Measurements from ENCODE around the gene DEPDC5. TPM values are rescaled to one million over a fixed set of nuclear protein-coding genes. Genes with fewer than 3 reads are reported as not detected.
A peak's percentile ranks its signal among the peaks of the same experiment; 100 is the strongest.
"Not testable (repeated sequence)": the region's sequence is repeated elsewhere in the genome, so short reads cannot be mapped to it uniquely, and the experiment has no call there.

DEPDC5 gene
- total RNA-seq, 4 donors from 2014 or later, result 25.9 to 86.4 (median 45.6) TPM

DNA sequence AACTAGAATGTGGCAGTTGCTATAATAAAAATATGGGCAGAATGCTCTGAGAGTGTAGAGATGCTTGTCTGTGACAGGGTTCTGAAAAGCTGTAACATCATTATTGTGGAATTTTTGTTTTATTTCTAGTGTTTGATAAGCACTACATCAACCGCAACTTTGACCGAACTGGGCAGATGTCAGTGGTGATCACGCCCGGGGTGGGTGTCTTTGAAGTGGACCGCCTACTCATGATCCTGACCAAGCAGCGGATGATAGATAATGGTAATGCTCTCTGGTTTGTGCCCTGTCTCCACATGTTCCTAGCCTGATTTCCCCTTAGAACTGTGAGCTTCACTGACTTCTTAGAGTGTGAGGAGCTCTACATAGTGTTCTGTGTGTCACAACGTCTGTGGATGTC is 48.8 kb downstream of the DEPDC5 start:
- H3K27ac ChIP-seq, result no peak overlapping the region
- no peak for DNase-seq
- no peaks in the 10 kb centered on the region for H3K9me3 ChIP-seq
- intact Hi-C loops (cut with DNase I; ENCODE audit: low total_unique reads) (no loop called here), in situ Hi-C loops (cut with MboI; ENCODE audit: low pct_ligation_motif_present in 1 of 4, low pct_unique_long_range_greater_than_20kb in 1 of 4, low sequenced_read_pairs in 3 of 4) (no loop called here)
- no peaks in the 10 kb centered on the region for H3K4me1 ChIP-seq
- peaks cover 0 to 90% (median 26%) of the 10 kb centered on the region in 4 donors for H3K36me3 ChIP-seq
- no peak overlapping the region for H3K4me3 ChIP-seq
- H3K27me3 ChIP-seq, result no peaks in the 10 kb centered on the region
- TF ChIP-seq POLR2AphosphoS5 (IDR thresholded peaks at IDR 0.05) (no peak), POLR2A (IDR thresholded peaks at IDR 0.05) (no peak), EP300 (IDR thresholded peaks at IDR 0.05; ENCODE audit: low read depth) (no peak)
- TF ChIP-seq, protein P1, sequence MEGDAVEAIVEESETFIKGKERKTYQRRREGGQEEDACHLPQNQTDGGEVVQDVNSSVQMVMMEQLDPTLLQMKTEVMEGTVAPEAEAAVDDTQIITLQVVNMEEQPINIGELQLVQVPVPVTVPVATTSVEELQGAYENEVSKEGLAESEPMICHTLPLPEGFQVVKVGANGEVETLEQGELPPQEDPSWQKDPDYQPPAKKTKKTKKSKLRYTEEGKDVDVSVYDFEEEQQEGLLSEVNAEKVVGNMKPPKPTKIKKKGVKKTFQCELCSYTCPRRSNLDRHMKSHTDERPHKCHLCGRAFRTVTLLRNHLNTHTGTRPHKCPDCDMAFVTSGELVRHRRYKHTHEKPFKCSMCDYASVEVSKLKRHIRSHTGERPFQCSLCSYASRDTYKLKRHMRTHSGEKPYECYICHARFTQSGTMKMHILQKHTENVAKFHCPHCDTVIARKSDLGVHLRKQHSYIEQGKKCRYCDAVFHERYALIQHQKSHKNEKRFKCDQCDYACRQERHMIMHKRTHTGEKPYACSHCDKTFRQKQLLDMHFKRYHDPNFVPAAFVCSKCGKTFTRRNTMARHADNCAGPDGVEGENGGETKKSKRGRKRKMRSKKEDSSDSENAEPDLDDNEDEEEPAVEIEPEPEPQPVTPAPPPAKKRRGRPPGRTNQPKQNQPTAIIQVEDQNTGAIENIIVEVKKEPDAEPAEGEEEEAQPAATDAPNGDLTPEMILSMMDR (IDR thresholded peaks at IDR 0.05), result no peak
- 95 to 96% methylated on average over 4 to 7 of the region's 7 CpGs for WGBS, 2 donors (ENCODE audit: low coverage in 1 of 2)

DNA sequence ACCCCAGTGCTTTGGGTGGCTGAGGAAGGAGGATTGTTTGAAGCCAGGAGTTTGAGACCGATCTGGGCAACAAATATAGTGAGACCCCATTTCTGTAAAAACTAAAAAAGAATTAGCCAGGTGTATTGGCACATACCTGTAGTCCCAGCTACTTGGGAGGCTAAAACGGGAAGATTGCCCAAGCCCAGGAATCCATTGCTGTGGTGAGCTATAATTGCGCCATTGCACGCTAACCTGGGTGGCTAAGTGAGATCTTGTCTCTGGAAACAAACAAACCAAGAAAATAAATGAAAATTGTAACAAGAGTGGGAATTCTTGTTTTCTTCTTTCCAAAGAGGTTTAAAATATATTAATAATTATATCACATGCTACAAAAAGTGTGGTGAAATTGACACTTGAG is 52.9 kb downstream of the DEPDC5 start:
- Histone ChIP-seq H3K9me3 (no peaks in the 10 kb centered on the region), H3K4me3 (no peak overlapping the region), H3K4me1 (no peaks in the 10 kb centered on the region), H3K27ac (no peak overlapping the region), H3K27me3 (no peaks in the 10 kb centered on the region), H3K36me3 (peaks cover 0 to 81% (median 36%) of the 10 kb centered on the region in 4 donors)
- in situ Hi-C loops (cut with MboI; ENCODE audit: low pct_ligation_motif_present in 1 of 4, low pct_unique_long_range_greater_than_20kb in 1 of 4, low sequenced_read_pairs in 3 of 4) (no loop called here), intact Hi-C loops (cut with DNase I; ENCODE audit: low total_unique reads) (no loop called here)
- TF ChIP-seq, protein P1 (IDR thresholded peaks at IDR 0.05), result no peak
- no peak for TF ChIP-seq POLR2A (IDR thresholded peaks at IDR 0.05)
- TF ChIP-seq EP300 (IDR thresholded peaks at IDR 0.05; ENCODE audit: low read depth), result no peak
- no peak for TF ChIP-seq POLR2AphosphoS5 (IDR thresholded peaks at IDR 0.05)
- no peak for DNase-seq
- 95 to 97% methylated on average over 4 of the region's 4 CpGs for WGBS, 2 donors (ENCODE audit: low coverage in 1 of 2)

DNA sequence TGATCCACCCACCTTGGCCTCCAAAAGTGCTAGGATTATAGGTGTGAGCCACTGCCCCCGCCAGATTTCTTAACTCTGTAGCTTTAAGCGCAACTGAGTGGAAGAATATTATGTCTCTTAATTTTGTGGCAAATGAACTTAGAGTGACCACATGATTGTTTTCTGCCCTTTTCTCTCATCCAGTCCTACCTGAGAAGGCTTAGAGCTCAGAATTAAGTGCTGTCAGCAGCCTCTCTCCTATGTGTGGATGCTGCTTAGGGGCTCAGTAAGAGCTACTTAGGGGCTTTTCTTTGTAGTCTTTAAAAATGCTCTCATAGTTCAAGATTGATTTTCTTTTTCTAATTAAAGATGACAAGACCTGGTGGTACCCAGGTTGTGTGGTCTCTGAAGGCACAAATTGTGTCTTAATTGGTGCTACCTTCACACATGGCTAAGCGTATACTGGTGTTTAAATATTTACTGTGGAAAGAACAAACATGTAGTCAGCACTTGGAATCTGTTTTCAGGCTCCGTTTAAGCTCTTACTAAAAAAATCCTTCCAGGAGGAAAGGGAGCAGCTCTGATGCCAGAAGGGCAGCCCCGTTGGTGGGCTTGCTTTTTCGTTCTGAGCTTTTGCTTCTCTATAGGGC is 59.3 kb downstream of the DEPDC5 start:
- H3K27ac ChIP-seq, result no peak overlapping the region
- no peak overlapping the region for H3K4me3 ChIP-seq

DNA sequence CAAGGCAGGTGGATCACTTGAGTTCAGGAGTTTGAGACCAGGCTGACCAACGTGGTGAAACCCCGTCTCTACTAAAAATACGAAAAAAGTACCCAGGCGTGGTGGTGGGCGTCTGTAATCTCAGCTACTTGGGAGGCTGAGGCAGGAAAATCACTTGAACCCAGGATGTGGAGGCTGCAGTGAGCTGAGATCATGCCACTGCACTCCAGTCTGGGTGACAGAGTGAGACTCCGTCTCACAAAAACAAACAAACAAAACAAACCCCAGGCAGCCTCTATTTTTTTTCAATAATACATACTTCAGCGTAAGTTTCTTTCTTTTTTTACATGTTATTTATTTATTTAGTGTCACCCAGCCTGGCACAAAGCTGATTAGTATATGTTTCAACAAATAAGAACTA is 60.1 kb downstream of the DEPDC5 start:
- H3K27ac ChIP-seq; H3K4me3 ChIP-seq; in situ Hi-C loops (cut with MboI; ENCODE audit: low pct_ligation_motif_present in 1 of 4, low pct_unique_long_range_greater_than_20kb in 1 of 4, low sequenced_read_pairs in 3 of 4); H3K27me3 ChIP-seq; H3K9me3 ChIP-seq; DNase-seq; intact Hi-C loops (cut with DNase I; ENCODE audit: low total_unique reads); H3K4me1 ChIP-seq: not testable (repeated sequence)
- WGBS, 2 donors (ENCODE audit: low coverage in 1 of 2), result 94 to 96% methylated on average over 4 to 7 of the region's 7 CpGs
- H3K36me3 ChIP-seq, result peaks cover 0 to 50% (median 23%) of the 10 kb centered on the region in 4 donors

More for the DNA sequence above, 59.3 kb downstream of the DEPDC5 start:
- peaks cover 0 to 6% (median 2%) of the 10 kb centered on the region in 4 donors for H3K4me1 ChIP-seq
- intact Hi-C loops (cut with DNase I; ENCODE audit: low total_unique reads), result no loop called here
- 78 to 87% methylated on average over 4 to 6 of the region's 6 CpGs for WGBS, 2 donors (ENCODE audit: low coverage in 1 of 2)
- no peaks in the 10 kb centered on the region for H3K9me3 ChIP-seq
- H3K27me3 ChIP-seq, result no peaks in the 10 kb centered on the region
- no peak for DNase-seq
- H3K36me3 ChIP-seq, result peaks cover 0 to 49% (median 22%) of the 10 kb centered on the region in 4 donors
- TF ChIP-seq POLR2AphosphoS5 (IDR thresholded peaks at IDR 0.05), result no peak
- TF ChIP-seq EP300 (IDR thresholded peaks at IDR 0.05; ENCODE audit: low read depth), result no peak
- TF ChIP-seq, protein P1 (IDR thresholded peaks at IDR 0.05), result no peak
- no peak for TF ChIP-seq POLR2A (IDR thresholded peaks at IDR 0.05)
- in situ Hi-C loops (cut with MboI; ENCODE audit: low pct_ligation_motif_present in 1 of 4, low pct_unique_long_range_greater_than_20kb in 1 of 4, low sequenced_read_pairs in 3 of 4), result no loop called here

DNA sequence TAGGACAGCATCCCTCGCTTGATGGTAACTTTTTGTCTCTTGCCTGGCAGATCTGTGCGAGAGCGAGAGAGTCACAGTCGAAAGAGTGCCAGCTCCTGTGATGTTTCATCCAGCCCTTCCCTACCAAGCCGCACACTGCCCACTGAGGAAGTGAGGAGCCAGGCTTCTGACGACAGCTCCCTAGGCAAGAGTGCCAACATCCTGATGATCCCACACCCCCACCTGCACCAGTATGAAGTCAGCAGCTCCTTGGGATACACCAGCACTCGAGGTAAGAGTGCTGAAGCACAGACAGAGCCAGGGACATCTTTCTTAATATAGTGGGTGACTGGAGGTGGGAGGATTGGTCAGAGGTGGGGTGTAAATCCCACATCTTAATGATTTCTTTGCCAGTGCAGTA is 61.1 kb downstream of the DEPDC5 start:
- WGBS, 2 donors (ENCODE audit: low coverage in 1 of 2), result 70 to 95% methylated on average over 1 to 7 of the region's 7 CpGs
- TF ChIP-seq EP300 (IDR thresholded peaks at IDR 0.05; ENCODE audit: low read depth), result no peak
- TF ChIP-seq POLR2A (IDR thresholded peaks at IDR 0.05), result no peak
- TF ChIP-seq, protein P1 (IDR thresholded peaks at IDR 0.05), result no peak
- Histone ChIP-seq H3K4me3 (no peak overlapping the region), H3K9me3 (no peaks in the 10 kb centered on the region), H3K36me3 (peaks cover 0 to 52% (median 25%) of the 10 kb centered on the region in 4 donors), H3K27ac (peak overlapping the region; percentile 14 to 58 (median 51)), H3K27me3 (no peaks in the 10 kb centered on the region), H3K4me1 (peaks cover 0 to 6% (median 2%) of the 10 kb centered on the region in 4 donors)
- intact Hi-C loops (cut with DNase I; ENCODE audit: low total_unique reads) (no loop called here), in situ Hi-C loops (cut with MboI; ENCODE audit: low pct_ligation_motif_present in 1 of 4, low pct_unique_long_range_greater_than_20kb in 1 of 4, low sequenced_read_pairs in 3 of 4) (no loop called here)
- DNase-seq, result no peak

DNA sequence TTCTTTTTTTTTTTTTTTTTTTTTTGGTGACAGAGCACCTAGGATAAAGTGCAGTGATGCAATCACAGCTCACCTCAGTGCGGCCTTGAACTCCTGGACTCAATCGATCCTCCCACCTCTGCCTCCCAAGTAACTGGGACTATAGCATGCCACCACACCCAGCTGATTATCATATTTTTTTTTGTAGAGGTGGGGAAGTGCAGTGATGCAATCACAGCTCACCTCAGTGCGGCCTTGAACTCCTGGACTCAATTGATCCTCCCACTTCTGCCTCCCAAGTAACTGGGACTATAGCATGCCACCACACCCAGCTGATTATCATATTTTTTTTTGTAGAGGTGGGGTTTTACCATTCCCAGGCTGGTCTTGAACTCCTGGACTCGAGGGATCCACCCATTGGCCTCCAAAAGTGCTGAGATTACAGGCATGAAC is 61.6 kb downstream of the DEPDC5 start:
- H3K27me3 ChIP-seq; H3K9me3 ChIP-seq; intact Hi-C loops (cut with DNase I; ENCODE audit: low total_unique reads); in situ Hi-C loops (cut with MboI; ENCODE audit: low pct_ligation_motif_present in 1 of 4, low pct_unique_long_range_greater_than_20kb in 1 of 4, low sequenced_read_pairs in 3 of 4); H3K4me3 ChIP-seq; H3K4me1 ChIP-seq: not testable (repeated sequence)
- peak; percentile 55 for DNase-seq
- Histone ChIP-seq H3K36me3 (peaks cover 0 to 53% (median 25%) of the 10 kb centered on the region in 4 donors), H3K27ac (peak overlapping the region in 3 of 4 donors; percentile 48 to 54 (median 48))
- 78 to 79% methylated on average over 2 to 4 of the region's 4 CpGs for WGBS, 2 donors (ENCODE audit: low coverage in 1 of 2)

Data from transverse colon (tissue), 4 donors.